22Rv1 (cell line): ENCODE measurements around the gene GPR108.

ENCODE experiments used
- ZFX ChIP-seq: fragments of 450-650 bp; IDR thresholded peaks from 2 replicates; pipeline ENCODE4 v1.6.1; 2017; ENCODE audit warnings: antibody characterized with exemption, borderline replicate concordance
- TF ChIP-seq, protein P1 (sequence below): fragments of 450-650 bp; IDR thresholded peaks from 2 replicates; pipeline ENCODE4 v1.5.1; 2017; ENCODE audit warnings: mild to moderate bottlenecking

DNA sequence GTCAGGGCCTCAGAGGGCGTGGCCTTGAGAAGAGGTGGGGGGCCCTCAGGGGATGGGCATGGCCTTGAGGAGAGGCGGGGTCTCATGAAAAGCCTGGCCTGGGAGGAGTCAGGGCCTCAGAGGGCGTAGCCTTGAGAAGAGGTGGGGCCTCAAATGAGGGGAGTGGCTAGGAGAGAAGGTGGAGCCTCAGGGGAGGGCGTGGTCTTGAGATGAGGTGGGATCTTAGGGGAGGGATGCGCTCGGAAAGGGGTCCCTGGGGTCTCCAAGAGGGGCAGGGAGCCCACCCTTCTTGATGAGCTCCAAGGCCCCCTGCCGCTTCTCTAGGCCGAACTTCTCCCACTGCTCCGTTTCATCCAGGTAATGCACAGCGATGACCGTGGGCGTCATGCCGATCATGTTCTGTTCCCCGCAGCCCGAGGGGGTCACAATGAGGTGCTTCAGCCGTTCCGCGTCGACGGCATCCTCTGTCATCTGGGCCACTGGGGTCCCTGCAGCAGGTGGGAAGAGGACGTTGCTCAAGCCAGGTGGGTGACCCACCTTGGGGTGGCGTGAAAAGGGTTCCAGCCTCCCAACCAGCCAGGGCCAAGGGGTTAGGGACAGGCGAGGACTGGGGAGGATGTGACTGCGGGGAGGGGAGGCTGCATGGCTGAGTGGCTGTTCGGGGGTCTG is 43.1 kb downstream of the GPR108 start:
- TF ChIP-seq, protein P1, sequence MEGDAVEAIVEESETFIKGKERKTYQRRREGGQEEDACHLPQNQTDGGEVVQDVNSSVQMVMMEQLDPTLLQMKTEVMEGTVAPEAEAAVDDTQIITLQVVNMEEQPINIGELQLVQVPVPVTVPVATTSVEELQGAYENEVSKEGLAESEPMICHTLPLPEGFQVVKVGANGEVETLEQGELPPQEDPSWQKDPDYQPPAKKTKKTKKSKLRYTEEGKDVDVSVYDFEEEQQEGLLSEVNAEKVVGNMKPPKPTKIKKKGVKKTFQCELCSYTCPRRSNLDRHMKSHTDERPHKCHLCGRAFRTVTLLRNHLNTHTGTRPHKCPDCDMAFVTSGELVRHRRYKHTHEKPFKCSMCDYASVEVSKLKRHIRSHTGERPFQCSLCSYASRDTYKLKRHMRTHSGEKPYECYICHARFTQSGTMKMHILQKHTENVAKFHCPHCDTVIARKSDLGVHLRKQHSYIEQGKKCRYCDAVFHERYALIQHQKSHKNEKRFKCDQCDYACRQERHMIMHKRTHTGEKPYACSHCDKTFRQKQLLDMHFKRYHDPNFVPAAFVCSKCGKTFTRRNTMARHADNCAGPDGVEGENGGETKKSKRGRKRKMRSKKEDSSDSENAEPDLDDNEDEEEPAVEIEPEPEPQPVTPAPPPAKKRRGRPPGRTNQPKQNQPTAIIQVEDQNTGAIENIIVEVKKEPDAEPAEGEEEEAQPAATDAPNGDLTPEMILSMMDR: no peak
- TF ChIP-seq ZFX: no peak
